ENCODE measurements around the gene ARVCF.

The ARVCF gene

DNA sequence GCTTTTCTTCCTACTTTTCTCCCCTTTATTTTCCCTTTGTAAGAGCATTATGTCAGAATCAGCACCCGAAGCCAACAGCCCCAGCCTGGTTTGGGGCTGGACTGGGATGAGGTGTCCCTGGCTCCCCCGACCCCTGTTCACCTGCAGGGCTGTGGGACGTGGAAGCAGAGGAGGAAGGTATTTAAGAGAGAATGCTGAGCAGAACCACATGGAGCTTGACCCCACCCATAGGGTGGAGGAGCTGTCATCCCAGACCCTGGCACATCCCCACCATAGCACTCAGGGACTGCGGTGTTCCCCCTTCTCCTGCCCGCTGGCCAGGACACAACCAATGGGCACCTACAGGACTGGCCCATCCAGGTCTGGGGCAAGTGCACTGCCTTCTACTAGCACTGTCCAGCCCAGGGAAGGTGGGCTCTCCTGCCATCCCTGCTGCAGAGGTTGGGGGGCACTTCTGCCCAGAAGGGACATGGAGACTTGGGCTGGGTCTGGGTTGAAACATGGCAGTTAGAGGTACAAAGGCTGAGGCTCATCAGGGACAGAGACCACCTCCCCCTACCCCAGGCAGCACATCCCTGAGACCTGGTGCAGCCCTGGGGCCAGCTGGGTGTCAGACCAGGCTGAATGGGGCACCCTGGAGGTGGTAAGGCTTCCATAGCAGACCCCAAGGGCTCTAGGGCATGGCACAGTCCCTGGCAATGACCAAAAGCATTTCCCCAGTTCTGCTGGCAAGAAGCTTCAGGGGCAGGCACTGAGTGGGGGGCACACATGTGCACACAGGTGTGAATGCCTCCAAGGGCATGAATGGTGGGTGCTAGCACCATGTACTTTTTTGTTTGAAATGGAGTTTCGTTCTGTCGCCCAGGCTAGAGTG lies 23.9 kb upstream of the ARVCF start:
- no peaks in the 10 kb centered on the region for H3K27me3 ChIP-seq (replicated peaks; ENCODE audit: control insufficient read depth, insufficient read depth, low read length)
- TF ChIP-seq, protein P1, sequence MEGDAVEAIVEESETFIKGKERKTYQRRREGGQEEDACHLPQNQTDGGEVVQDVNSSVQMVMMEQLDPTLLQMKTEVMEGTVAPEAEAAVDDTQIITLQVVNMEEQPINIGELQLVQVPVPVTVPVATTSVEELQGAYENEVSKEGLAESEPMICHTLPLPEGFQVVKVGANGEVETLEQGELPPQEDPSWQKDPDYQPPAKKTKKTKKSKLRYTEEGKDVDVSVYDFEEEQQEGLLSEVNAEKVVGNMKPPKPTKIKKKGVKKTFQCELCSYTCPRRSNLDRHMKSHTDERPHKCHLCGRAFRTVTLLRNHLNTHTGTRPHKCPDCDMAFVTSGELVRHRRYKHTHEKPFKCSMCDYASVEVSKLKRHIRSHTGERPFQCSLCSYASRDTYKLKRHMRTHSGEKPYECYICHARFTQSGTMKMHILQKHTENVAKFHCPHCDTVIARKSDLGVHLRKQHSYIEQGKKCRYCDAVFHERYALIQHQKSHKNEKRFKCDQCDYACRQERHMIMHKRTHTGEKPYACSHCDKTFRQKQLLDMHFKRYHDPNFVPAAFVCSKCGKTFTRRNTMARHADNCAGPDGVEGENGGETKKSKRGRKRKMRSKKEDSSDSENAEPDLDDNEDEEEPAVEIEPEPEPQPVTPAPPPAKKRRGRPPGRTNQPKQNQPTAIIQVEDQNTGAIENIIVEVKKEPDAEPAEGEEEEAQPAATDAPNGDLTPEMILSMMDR (IDR thresholded peaks at IDR 0.05; ENCODE audit: insufficient read depth, low read length, poor library complexity, severe bottlenecking) = no peak
- no peak for DNase-seq (ENCODE audit: extremely low read depth, insufficient read length)
- H3K4me3 ChIP-seq (replicated peaks; ENCODE audit: low read depth, low read length) = no peak overlapping the region
- peaks cover 4% of the 10 kb centered on the region for H3K36me3 ChIP-seq (ENCODE audit: control insufficient read depth, insufficient read depth, low read length)

- TF ChIP-seq, protein P1 (IDR thresholded peaks at IDR 0.05; ENCODE audit: insufficient read depth, low read length, poor library complexity, severe bottlenecking) = no peak
- DNase-seq (ENCODE audit: extremely low read depth, insufficient read length) = no peak
- peaks cover 4% of the 10 kb centered on the region for H3K36me3 ChIP-seq (ENCODE audit: control insufficient read depth, insufficient read depth, low read length)
- no peak overlapping the region for H3K4me3 ChIP-seq (replicated peaks; ENCODE audit: low read depth, low read length)
- H3K27me3 ChIP-seq (replicated peaks; ENCODE audit: control insufficient read depth, insufficient read depth, low read length) = no peaks in the 10 kb centered on the region
Measured at GRCh38 chr22:20039683-20040325, 23.2 kb upstream of the ARVCF start.

DNA sequence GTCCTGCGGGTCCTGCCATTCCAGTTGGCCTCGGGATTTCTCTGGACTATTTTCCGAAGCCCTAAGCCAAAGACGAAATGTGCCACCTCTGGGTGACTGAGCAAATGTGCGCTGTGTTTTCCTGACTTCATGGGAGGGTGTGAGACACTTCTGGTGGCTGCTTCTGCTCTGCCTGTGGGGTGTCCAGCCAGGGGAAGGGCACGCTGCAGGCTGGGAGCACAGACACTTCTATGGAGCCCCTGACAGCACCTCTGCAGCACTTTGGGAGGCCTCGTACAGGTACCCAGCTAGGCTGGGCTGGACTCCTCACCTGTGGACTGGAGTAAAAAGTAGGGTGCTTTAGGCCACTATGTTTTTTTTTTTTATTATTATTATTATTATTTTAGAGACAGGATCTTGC lies 22.0 kb upstream of the ARVCF start:
- TF ChIP-seq, protein P1 (IDR thresholded peaks at IDR 0.05; ENCODE audit: insufficient read depth, low read length, poor library complexity, severe bottlenecking) = no peak
- DNase-seq (ENCODE audit: extremely low read depth, insufficient read length) = no peak
- Histone ChIP-seq H3K4me3 (replicated peaks; ENCODE audit: low read depth, low read length) (no peak overlapping the region), H3K27me3 (replicated peaks; ENCODE audit: control insufficient read depth, insufficient read depth, low read length) (no peaks in the 10 kb centered on the region), H3K36me3 (ENCODE audit: control insufficient read depth, insufficient read depth, low read length) (peaks cover 3% of the 10 kb centered on the region)

GRCh38 chr22:20037419-20037818 lies 20.8 kb upstream of the ARVCF start:
- peaks cover 2% of the 10 kb centered on the region for H3K36me3 ChIP-seq (ENCODE audit: control insufficient read depth, insufficient read depth, low read length)
- H3K27me3 ChIP-seq (replicated peaks; ENCODE audit: control insufficient read depth, insufficient read depth, low read length) = no peaks in the 10 kb centered on the region
- H3K4me3 ChIP-seq (replicated peaks; ENCODE audit: low read depth, low read length) = no peak overlapping the region
- no peak for DNase-seq (ENCODE audit: extremely low read depth, insufficient read length)
- TF ChIP-seq, protein P1 (IDR thresholded peaks at IDR 0.05; ENCODE audit: insufficient read depth, low read length, poor library complexity, severe bottlenecking) = no peak

- TF ChIP-seq, protein P1 (IDR thresholded peaks at IDR 0.05; ENCODE audit: insufficient read depth, low read length, poor library complexity, severe bottlenecking) = no peak
- peaks cover 4% of the 10 kb centered on the region for H3K36me3 ChIP-seq (ENCODE audit: control insufficient read depth, insufficient read depth, low read length)
- H3K4me3 ChIP-seq (replicated peaks; ENCODE audit: low read depth, low read length) = no peak overlapping the region
- DNase-seq (ENCODE audit: extremely low read depth, insufficient read length) = no peak
- H3K27me3 ChIP-seq (replicated peaks; ENCODE audit: control insufficient read depth, insufficient read depth, low read length) = no peaks in the 10 kb centered on the region
Measured at GRCh38 chr22:20036535-20037392, 20.1 kb upstream of the ARVCF start.

Measured in GM06990 (cell line).